Activated T-helper 1 cell treated with anti-CD3 and anti-CD28 coated beads, Interleukin-2, amount 50 U/mL, for 16 hours (primary cell): ENCODE measurements around the gene ASPSCR1.

Experiments used
- DNase-seq, 2 donors: peaks; one replicate each; pipeline ENCODE4 v3.0.0-alpha.2; 2020; ENCODE audit warnings: low read depth in 1 of 2, low spot score in 1 of 2

Gene ASPSCR1

GRCh38 chr17:82012640-82013295, 35.3 kb downstream of the ASPSCR1 start:
- no peak for DNase-seq

DNA sequence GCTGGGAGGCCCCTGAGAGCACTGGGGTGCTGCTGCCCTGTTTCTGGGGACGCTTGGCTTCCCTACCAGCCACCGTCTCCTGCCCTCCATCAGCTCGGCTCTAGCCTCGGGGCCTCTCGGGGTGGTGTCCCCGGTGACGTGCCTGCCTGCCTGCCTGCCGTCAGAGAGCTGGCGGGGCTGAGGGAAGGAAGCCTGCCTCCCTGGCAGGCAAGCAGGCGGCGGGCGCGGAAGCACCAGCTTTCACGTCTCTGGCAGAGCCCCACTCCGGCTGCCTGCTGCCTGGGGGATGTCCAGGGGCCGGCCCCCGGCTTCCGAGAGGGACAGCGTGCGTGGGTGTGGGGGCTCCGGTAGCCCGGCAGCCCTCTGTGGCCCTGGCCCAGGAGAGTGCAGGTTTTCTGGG, 35.9 kb downstream of the ASPSCR1 start:
- no peak for DNase-seq

- no peak for DNase-seq
Measured at GRCh38 chr17:82013772-82014321, 36.4 kb downstream of the ASPSCR1 start.

DNA sequence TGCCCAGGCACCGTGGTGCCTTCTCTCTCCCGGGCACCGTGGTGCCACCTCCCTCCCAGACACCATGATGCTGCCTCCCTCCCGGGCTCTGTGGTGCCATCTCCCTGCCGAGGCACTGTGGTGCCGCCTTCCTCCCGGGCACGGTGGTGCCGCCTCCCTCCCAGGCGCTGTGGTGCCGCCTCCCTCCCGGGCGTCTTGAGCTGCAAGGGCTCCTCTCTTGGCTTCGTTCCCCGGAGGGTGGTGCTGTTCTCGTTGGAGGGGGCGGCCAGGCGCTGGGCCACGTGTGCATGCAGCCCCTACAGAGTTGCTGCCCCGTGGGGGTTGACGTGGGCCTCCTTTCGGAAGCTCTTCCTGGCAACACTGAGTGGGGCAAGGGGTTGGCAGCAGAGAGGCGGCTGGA, 37.0 kb downstream of the ASPSCR1 start:
- DNase-seq = no peak

GRCh38 chr17:82014971-82015310, 37.5 kb downstream of the ASPSCR1 start:
- no peak for DNase-seq

GRCh38 chr17:82015311-82015971, 38.0 kb downstream of the ASPSCR1 start:
- no peak for DNase-seq

DNA sequence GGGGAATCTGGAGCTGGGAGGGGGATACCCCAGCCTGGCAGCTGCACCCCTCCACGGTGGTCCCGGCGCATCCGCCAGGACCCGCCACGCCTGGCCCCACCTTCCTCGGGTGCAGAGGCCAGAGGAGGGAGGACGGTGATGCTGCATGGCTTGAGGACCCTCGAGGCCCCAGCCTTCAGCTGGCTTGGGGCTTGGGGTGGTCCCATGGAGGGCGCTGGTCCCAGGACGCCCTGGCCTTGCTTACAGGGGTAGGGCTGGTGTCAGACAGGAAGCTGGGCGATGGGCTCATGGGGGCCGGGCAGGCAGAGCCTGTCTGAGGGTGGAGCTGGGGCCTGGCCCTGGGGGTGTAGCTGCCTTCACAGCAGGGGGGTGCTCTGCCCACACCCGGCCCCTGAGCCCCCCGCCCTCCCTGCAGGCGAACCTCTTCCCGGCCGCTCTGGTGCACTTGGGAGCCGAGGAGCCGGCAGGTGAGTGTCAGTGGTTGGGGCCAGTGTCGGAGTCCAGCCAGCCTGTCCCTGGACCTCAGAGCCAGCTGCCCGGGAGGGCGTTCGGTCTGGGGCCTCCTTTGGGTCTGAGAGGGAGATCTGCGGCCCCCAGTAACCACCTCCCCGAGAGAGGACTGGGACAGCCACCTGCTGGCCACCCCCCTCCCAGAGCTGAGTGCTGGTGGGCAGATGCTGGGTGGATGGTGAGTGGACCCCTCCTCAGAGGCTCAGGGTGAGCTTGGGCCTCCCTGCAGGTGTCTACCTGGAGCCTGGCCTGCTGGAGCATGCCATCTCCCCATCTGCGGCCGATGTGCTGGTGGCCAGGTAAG, 38.8 kb downstream of the ASPSCR1 start:
- no peak for DNase-seq

- no peak for DNase-seq
Measured at GRCh38 chr17:82016875-82017459, 39.5 kb downstream of the ASPSCR1 start.

- no peak for DNase-seq
Measured at GRCh38 chr17:82017612-82018151, 40.3 kb downstream of the ASPSCR1 start.

DNA sequence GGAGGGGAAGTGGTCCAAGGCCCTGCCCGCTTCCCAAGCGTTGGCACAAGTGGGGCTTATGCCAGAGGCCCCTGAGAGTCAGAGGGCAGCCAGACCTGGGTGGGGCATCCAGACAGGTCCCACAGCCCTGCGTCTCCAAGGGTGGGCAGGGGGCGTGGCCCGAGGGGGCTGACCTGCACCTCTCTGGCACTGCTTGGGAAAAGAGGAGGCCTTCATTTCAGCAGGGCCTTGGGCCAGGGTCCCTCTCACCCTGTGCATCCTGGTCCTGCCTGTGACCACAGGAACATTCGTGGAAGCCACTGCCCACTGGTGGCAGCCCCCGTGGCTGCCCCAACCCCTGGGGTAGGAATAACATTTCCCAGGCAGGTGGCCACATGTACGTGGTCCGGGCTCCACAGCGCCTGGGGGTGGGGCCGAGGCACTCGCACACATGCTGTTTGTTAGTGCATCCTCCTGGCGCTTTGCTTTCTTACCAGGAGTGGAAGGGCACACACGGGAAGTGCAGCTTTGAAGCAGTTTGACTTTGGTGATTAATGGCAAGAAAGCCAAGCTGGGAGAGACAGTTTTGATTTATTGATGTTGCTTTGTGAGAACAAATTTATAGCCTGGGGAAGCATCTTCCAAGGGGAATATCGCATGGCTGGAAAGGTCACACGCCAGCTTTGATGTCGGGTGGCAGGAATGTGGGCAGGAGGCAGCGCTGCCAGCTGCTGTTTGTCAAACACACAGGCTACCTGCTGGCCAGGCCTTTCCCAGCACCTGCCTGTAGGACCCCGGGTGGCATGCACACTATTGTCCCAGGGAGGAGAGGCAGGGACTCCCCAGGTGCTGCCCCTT, 40.9 kb downstream of the ASPSCR1 start:
- no peak for DNase-seq

DNA sequence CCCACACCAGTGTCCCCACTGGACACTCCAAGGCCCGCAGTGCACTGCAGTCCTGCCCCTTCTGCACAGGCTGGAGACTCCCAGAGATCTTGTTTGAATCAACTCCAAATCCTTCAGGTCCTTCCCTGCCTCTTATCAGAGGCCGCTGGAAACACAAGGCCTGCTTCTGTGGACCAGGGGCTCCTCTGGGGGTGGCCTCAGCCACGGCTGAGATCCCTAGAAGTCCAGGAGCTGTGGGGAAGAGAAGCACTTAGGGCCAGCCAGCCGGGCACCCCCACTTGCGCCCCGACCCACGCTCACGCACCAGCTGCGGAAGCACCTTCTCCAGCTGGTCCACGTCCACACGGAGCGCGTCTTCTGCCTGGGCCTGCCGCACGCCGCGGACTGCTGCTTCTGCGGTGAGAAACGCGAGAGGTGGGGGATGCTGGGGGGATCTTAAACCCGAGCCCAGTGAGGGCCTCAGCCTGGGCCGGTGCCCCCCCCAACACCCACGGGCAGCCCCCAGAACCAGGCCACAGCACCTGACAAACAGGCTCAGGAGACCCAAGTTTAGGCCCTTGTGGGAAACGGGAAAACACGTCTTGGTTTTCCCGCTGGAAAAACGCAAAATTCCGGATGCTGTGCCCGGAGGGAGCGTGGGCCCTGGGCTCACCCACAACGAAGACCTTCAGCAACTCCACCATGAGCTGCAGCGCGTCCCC, 41.7 kb downstream of the ASPSCR1 start:
- DNase-seq = no peak

- peak; percentile 25 to 46 for DNase-seq
Measured at GRCh38 chr17:82019690-82020571, 42.5 kb downstream of the ASPSCR1 start.

DNA sequence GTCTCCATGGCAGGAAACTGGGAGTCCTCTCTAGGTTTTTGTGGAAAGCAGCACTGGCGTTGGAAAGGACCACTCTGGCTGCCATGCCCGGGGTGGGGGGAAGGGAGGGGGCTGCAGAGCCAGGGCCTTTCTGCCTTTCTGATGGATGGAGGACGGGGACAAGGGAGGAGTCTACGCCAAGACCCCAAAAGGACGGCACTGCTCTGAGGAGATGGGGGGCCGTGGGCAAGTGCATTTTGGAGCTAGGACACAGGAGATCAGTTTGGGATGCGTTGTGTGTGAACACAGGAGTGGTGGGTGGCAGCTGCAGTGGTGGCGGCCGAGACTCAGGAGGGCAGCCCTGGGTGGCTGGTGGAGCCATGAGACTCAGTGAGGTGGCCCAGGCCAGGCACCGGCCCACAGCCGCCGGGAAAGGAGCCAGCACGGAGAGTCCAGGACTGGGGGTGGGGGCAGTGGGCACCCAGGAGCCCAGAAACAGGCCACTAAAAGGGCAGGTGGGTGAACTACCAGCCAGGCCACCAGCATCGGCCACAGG, 43.2 kb downstream of the ASPSCR1 start:
- no peak for DNase-seq

- no peak for DNase-seq
Measured at GRCh38 chr17:82021107-82021899, 43.9 kb downstream of the ASPSCR1 start.

DNA sequence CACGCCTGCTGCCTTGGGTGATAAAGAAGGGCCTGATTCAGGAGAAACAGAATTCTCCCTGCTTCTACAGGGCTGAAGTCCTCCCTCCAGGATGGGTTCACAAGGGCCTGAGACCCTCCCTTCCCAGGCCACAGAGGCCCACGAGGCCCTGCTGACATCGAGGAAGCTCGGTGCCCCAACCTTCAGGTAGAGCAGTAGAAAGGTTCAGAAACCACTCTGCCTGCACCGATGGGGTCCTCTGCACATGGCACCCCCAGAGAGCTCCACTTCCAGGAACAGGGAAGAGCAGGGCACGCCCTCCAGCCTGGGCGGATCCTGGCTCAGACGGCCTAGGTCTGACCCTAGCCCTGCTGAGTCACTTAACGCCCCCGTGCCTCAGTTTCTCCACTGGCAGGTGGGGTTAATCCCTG, 44.5 kb downstream of the ASPSCR1 start:
- DNase-seq = no peak

DNA sequence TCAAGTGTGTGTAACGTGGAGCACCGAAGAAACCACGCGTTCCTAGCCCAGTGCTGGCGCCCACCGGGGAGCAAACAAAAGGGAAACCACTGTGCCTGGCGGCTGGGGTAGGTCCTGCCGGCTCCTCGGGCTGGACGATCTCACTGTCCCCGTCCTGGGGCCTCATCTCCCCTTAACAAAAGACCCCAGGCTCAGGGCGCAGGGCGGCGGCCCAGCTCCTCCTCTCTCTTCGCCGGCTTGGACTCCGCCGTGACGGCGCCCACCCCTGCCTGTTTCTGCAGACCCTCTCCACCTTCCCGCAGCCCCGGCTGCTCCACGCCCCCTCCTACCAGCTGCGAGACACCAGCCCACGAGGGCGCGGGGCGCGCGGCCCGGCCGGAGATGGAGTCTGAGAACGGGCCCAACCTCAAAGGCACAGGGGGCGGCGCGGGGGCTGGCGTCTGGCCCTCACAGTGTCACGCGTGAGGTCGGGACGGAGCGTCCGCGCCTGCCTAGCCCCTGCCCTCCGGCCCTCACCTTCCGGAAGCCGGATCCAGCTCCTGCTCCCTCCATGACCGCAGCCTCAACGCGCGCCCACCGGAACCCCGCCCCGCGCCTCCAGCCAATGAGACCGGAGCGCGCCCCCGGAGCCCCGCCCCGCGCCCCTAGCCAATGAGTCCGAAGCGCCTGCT, 45.0 kb downstream of the ASPSCR1 start, which contains the start of gene CENPX:
TSS of gene CENPX (minus strand) at position 569 of the 671 bp plus-strand sequence. CDS start at position 552, 17 bp downstream.
- DNase-seq = no peak

GRCh38 chr17:82022981-82023446, 45.6 kb downstream of the ASPSCR1 start, which contains the start of gene LRRC45:
Gene LRRC45, plus strand, starts transcription at chr17:82023305. Its CDS starts 339 bp downstream, at chr17:82023644.
- peak; percentile 99 to 100 for DNase-seq
